Keratinocyte (primary cell): ENCODE measurements around the gene SLAIN2.

Experiments
- CTCF ChIP-seq, 3 experiments: IDR thresholded peaks in 1 of 3; conservative IDR thresholded peaks in 1 of 3; optimal IDR thresholded peaks in 1 of 3; 2 replicates in 2 of 3; 3 replicates in 1 of 3; pipeline versions ENCODE3 to v1.5.1; 2011; ENCODE audit warnings: low read length in 3 of 3, mild to moderate bottlenecking in 3 of 3, moderate library complexity in 2 of 3, control low read depth in 1 of 3, inconsistent platforms in 1 of 3; ENCODE audit not compliant: insufficient read depth in 2 of 3; ENCODE audit errors: extremely low read depth in 1 of 3
- EZH2 ChIP-seq: IDR thresholded peaks from one replicate; pipeline ENCODE4 v1.6.1; 2012; ENCODE audit warnings: inconsistent platforms, mild to moderate bottlenecking, low read length, moderate library complexity

- TF ChIP-seq CTCF (optimal IDR thresholded peaks at IDR 0.05 in 1 of 3, IDR thresholded peaks at IDR 0.05 in 1 of 3, conservative IDR thresholded peaks at IDR 0.05 in 1 of 3; ENCODE audit: extremely low read depth in 1 of 3, insufficient read depth in 2 of 3, low read length in 3 of 3), result no peak
- TF ChIP-seq EZH2, result no peak
These were observed 41.3 kb upstream of the SLAIN2 start for GRCh38 chr4:48300004-48300403.
